Sigmoid colon (tissue), 7 donors: Measurements from ENCODE around the gene CASP3. TPM values are rescaled to one million over a fixed set of nuclear protein-coding genes. Genes with fewer than 3 reads are reported as not detected.

Experiments
- DNase-seq: peaks from one replicate; pipeline ENCODE4 v3.0.0-alpha.2; 2019
- H3K27ac ChIP-seq, 4 donors: fragments of 200-600 bp; sonication (generic); one replicate each; pipeline ENCODE4 v1.5.1; 2016 to 2019; ENCODE audit warnings: mild to moderate bottlenecking in 1 of 4
- H3K27me3 ChIP-seq, 3 donors: fragments of 200-600 bp; sonication (generic); one replicate each; pipeline ENCODE4 v1.5.1; 2019; ENCODE audit warnings: mild to moderate bottlenecking in 1 of 3
- H3K36me3 ChIP-seq, 4 donors: fragments of 200-600 bp; sonication (generic); one replicate each; pipeline ENCODE4 v1.5.1; 2016 to 2019
- H3K4me1 ChIP-seq, 4 donors: fragments of 200-600 bp; sonication (generic); one replicate each; pipeline ENCODE4 v1.5.1; 2017 to 2019
- H3K4me3 ChIP-seq, 4 donors: fragments of 200-600 bp; sonication (generic); one replicate each; pipeline ENCODE4 v1.5.1; 2017 to 2019; ENCODE audit warnings: mild to moderate bottlenecking in 2 of 4, moderate library complexity in 1 of 4
- H3K9me3 ChIP-seq, 4 donors: fragments of 200-600 bp in 3 of 4; sonication (generic) in 3 of 4; one replicate each; pipeline versions ENCODE4 v1.5.1 to v1.6.1; 2013 to 2019
- EP300 ChIP-seq, 4 donors: sonication (generic); formaldehyde crosslinking; IDR thresholded peaks; one replicate each; pipeline ENCODE4 v1.6.1; 2017; ENCODE audit warnings: antibody characterized with exemption in 4 of 4
- POLR2A ChIP-seq, 2 donors: fragments of 450-650 bp; IDR thresholded peaks; one replicate each; pipeline ENCODE4 v1.6.1; 2016; ENCODE audit warnings: antibody characterized with exemption in 2 of 2, mild to moderate bottlenecking in 2 of 2, moderate library complexity in 2 of 2
- POLR2AphosphoS5 ChIP-seq, 4 donors: sonication (generic); formaldehyde crosslinking; IDR thresholded peaks; one replicate each; pipeline ENCODE4 v1.6.1; 2017; ENCODE audit warnings: antibody characterized with exemption in 4 of 4
- WGBS, 2 donors: extraction: QIAGEN DNeasy Blood & Tissue Kit; methylation state at CpG; one replicate each; pipeline ENCODE4 v1.1.7; 2013; 5-methylcytosine and 5-hydroxymethylcytosine counted together
- intact Hi-C: fragments of 100-400 bp; cut with DNase I; formaldehyde crosslinking; loops from one replicate; pipeline ENCODE4 v1.15.1; 2023
- polyA plus RNA-seq, 3 donors: library from polyadenylated mRNA; stranded (reverse); fragments of 200-250 nt; gene quantifications; one replicate each; pipeline ENCODE4 v1.2.3, GENCODE V29; 2013
- total RNA-seq, 4 donors: library from RNA; depleted of rRNA; stranded (reverse); fragments of >200 nt; gene quantifications; one replicate each; pipeline ENCODE4 v1.1.0, GENCODE V29; 2016
- TF ChIP-seq, protein P1 (sequence below), 4 experiments: fragments of 450-650 bp in 3 of 4; fragments of 200-600 bp in 1 of 4; IDR thresholded peaks; one replicate each; pipeline ENCODE4 v1.5.1; 2016 to 2019; ENCODE audit warnings: antibody characterized with exemption in 4 of 4, mild to moderate bottlenecking in 3 of 4, moderate library complexity in 2 of 4
- donor health status: healthy with polysubstance abuse.
- donor health status: Bipolar disorder and iron deficiency.
- donor health status: healthy.

The CASP3 gene
- total and polyA plus RNA-seq, 7 donors: 9.4 to 70.1 (median 20.3) TPM

DNA sequence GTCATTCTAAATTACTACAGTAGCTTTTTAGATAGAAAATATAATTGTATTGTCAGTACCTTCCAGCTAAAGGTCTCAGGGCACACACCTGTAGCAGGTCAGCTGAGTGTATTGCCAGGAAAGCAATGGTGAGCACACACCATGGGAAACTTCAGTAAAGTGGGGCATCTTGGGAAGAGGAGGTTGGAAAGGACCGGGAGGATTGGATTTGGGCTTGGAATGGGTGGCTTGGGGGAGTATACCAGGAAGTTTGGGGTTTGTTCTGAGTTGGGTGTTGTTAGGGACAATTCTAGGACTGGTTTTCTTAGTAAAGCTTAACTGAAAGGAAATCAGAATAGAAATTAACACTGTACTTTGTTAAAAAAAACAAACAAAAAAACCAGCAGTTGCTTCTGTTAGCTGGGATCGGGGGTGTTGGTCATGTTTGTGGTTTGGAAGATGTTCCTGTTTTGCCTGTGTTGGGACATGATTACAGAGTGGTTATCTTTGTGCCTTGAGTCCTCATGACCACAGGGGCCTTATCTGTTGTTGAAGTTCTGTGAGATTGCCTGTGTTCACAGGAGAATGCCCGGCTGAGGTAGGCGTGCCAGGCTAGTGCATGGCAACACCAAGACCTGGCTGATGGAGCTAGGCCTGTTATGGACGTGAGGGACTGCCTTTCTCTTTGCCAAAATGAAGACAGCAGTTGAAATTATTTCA, 35.4 kb upstream of the CASP3 start:
- Histone ChIP-seq H3K27ac (no peak overlapping the region), H3K27me3 (no peaks in the 10 kb centered on the region), H3K36me3 (peaks cover 0 to 35% (median 2%) of the 10 kb centered on the region in 4 donors), H3K4me3 (no peak overlapping the region), H3K9me3 (no peaks in the 10 kb centered on the region), H3K4me1 (no peaks in the 10 kb centered on the region)
- no peak for TF ChIP-seq POLR2A (IDR thresholded peaks at IDR 0.05)
- no peak for TF ChIP-seq EP300 (IDR thresholded peaks at IDR 0.05)
- TF ChIP-seq, protein P1, sequence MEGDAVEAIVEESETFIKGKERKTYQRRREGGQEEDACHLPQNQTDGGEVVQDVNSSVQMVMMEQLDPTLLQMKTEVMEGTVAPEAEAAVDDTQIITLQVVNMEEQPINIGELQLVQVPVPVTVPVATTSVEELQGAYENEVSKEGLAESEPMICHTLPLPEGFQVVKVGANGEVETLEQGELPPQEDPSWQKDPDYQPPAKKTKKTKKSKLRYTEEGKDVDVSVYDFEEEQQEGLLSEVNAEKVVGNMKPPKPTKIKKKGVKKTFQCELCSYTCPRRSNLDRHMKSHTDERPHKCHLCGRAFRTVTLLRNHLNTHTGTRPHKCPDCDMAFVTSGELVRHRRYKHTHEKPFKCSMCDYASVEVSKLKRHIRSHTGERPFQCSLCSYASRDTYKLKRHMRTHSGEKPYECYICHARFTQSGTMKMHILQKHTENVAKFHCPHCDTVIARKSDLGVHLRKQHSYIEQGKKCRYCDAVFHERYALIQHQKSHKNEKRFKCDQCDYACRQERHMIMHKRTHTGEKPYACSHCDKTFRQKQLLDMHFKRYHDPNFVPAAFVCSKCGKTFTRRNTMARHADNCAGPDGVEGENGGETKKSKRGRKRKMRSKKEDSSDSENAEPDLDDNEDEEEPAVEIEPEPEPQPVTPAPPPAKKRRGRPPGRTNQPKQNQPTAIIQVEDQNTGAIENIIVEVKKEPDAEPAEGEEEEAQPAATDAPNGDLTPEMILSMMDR (IDR thresholded peaks at IDR 0.05): no peak
- TF ChIP-seq POLR2AphosphoS5 (IDR thresholded peaks at IDR 0.05): no peak
- no peak for DNase-seq
- intact Hi-C loops: no loop called here
- 56 to 72% methylated on average over 5 of the region's 5 CpGs for WGBS, 2 donors

DNA sequence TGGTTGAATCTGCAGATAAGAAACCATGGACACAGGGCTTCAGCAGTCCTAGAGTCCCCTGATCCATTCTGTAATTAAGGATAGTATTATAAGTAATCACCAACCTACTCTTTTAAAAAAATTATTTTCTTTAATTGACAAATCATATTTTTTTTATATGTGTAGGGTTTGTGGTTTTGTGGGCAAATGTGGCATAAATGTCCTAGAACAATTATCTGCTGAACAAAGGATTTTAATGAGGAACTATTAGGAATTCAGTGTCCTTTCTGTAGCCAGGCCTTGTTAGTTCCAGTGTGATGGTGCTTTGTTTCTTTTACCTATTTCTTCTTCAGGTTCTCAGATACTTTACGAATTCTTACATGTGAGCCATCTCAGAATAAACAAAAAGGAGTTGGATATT, 32.7 kb upstream of the CASP3 start:
- TF ChIP-seq, protein P1 (IDR thresholded peaks at IDR 0.05): no peak
- TF ChIP-seq POLR2A (IDR thresholded peaks at IDR 0.05): no peak
- TF ChIP-seq POLR2AphosphoS5 (IDR thresholded peaks at IDR 0.05): no peak
- no peak for TF ChIP-seq EP300 (IDR thresholded peaks at IDR 0.05)
- DNase-seq: no peak
- intact Hi-C loops: no loop called here
- Histone ChIP-seq H3K4me1 (no peaks in the 10 kb centered on the region), H3K9me3 (no peaks in the 10 kb centered on the region), H3K27me3 (no peaks in the 10 kb centered on the region), H3K4me3 (no peak overlapping the region), H3K27ac (no peak overlapping the region), H3K36me3 (peaks cover 0 to 33% (median 2%) of the 10 kb centered on the region in 4 donors)
- 93 to 98% methylated on average over 1 of the region's 1 CpG for WGBS, 2 donors

DNA sequence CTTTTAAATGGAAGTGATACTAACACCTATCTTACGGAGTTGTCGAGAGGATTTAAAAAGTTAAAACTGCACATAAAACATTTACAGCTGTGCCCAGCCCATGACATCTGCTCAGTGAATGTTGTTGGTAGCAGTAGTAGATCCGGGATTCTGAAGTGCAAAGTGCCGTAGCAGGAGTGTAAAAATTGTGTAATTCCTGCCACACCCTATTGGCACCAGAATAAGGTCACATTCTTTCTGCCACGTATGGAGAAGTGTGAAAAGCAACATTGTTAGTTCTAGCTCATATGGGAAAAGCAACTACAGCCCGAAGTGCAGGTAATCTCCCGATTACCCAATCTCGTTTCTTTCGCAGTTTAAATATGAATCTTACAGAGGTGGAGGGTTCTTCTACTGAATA, 31.5 kb upstream of the CASP3 start:
- Histone ChIP-seq H3K36me3 (peaks cover 0 to 21% (median 2%) of the 10 kb centered on the region in 4 donors), H3K9me3 (no peaks in the 10 kb centered on the region), H3K4me1 (no peaks in the 10 kb centered on the region), H3K27me3 (no peaks in the 10 kb centered on the region), H3K27ac (no peak overlapping the region), H3K4me3 (no peak overlapping the region)
- no peak for TF ChIP-seq EP300 (IDR thresholded peaks at IDR 0.05)
- intact Hi-C loops: no loop called here
- DNase-seq: no peak
- WGBS, 2 donors: 19 to 67% methylated on average over 9 of the region's 9 CpGs

DNA sequence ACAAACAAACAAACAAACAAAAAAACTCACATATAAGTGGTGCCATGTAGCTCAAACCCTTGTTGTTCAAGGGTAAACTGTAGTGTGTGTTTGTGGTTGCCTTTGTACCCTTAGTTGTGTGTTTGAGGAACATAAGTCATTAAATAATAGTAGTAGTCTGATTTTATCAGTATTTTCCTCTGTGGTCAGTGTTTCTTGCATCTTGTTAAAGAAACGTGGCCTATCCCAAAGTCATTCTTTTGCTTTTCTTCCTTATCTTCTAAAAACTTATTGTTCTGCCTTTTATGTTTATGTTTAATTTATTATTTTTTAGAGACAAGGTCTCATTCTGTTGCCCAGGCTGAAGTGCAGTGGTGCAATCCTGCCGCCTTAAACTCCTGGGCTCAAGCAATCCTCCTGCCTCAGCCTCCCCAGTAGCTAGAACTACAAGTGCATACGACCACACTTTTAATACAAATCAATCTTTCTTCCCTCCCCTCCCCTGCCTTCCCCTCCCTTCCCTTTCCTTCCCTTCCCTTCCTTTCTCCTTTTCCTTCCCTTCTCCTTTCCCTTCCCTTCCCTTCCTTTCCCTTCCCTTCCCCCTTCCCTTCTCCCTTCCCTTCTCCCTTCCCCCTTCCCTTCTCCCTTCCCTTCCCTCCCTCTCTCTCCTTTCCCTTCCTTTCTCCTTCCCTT, 26.7 kb upstream of the CASP3 start:
- 88 to 91% methylated on average over 3 of the region's 3 CpGs for WGBS, 2 donors
- no peak for DNase-seq
- H3K27me3 ChIP-seq: no peaks in the 10 kb centered on the region
- no peaks in the 10 kb centered on the region for H3K4me1 ChIP-seq
- H3K9me3 ChIP-seq: no peaks in the 10 kb centered on the region
- H3K4me3 ChIP-seq: no peak overlapping the region
- H3K27ac ChIP-seq: no peak overlapping the region
- H3K36me3 ChIP-seq: peaks cover 0 to 46% (median 13%) of the 10 kb centered on the region in 4 donors
- intact Hi-C loops: no loop called here
- no peak for TF ChIP-seq EP300 (IDR thresholded peaks at IDR 0.05)
- no peak for TF ChIP-seq POLR2A (IDR thresholded peaks at IDR 0.05)
- no peak for TF ChIP-seq POLR2AphosphoS5 (IDR thresholded peaks at IDR 0.05)
- TF ChIP-seq, protein P1 (IDR thresholded peaks at IDR 0.05): no peak

DNA sequence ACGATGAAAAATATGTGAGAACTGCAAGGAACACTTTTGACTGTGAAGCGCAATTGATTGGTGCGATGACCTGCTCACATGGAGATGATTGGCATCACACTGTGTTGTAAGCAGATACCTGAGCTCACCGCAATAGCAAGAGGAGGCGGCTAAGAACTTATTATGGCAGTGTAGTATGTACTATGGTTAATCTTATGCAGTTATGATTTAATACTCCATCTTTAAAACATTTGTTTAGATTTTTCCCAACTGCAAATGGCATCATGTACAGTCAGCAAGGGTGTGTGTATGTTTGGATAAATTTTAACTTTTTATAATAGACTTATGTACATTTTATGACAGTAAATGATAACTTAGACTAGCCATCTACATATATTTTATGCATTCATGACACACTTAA, 25.8 kb upstream of the CASP3 start:
- no peaks in the 10 kb centered on the region for H3K4me1 ChIP-seq
- H3K4me3 ChIP-seq: no peak overlapping the region
- WGBS, 2 donors: 85 to 97% methylated on average over 5 of the region's 5 CpGs
- TF ChIP-seq POLR2A (IDR thresholded peaks at IDR 0.05) (no peak), EP300 (IDR thresholded peaks at IDR 0.05) (no peak), POLR2AphosphoS5 (IDR thresholded peaks at IDR 0.05) (no peak)
- TF ChIP-seq, protein P1 (IDR thresholded peaks at IDR 0.05): no peak
- H3K27me3 ChIP-seq: no peaks in the 10 kb centered on the region
- no peaks in the 10 kb centered on the region for H3K9me3 ChIP-seq
- intact Hi-C loops: no loop called here
- no peak overlapping the region for H3K27ac ChIP-seq
- DNase-seq: no peak
- H3K36me3 ChIP-seq: peaks cover 0 to 55% (median 13%) of the 10 kb centered on the region in 4 donors
